Measurements from ENCODE around the gene PABPC1L2B.
"Not testable (repeated sequence)": the region's sequence is repeated elsewhere in the genome, so short reads cannot be mapped to it uniquely, and the experiment has no call there.

Gene PABPC1L2B

DNA sequence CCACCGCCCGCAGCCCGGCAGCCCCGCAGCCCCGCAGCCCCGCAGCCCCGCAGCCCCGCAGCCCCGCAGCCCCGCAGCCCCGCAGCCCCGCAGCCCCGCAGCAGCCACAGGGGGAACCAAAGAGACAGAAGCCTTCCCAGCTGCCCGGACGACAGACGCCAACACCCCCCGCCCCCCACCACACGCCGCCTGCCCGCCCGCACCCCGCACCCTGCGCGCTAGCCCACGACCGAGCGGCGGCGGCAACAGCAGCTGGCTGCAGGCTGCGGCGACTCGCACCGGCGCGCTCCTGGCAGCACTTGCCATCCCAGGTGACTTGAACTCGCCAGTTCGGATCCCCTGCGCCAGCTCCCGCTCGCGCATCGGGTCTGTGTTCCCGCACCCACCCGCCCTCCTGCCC lies at the start of gene PABPC1L2B:
PABPC1L2B (plus strand) TSS at position 207 of the 400 bp plus-strand sequence. CDS start 704 bp downstream, outside the sequence.
- DNase-seq, result not testable (repeated sequence)

- DNase-seq, result not testable (repeated sequence)
Observed at GRCh38 chrX:72959971-72960370, 42.8 kb upstream of the PABPC1L2B start.

DNA sequence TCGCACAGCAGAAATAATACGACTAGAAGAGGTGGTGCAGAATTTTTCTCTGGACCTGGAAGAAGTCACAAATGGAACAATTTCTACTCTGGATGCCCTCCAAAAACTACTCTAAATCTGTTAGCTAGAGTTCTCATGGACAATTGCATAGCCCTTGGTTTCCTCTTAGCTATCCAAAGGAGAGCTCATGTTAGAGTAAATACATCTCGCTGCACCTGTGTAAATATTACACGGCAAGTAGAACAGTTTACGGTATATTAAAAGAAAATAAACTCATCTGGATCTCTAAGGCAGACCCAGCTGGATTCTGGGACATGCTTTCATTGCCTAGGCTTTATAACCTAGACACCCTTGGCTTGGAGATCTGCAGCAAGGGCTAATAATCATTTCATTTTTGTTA lies 30.9 kb upstream of the PABPC1L2B start:
- DNase-seq, result not testable (repeated sequence)

DNA sequence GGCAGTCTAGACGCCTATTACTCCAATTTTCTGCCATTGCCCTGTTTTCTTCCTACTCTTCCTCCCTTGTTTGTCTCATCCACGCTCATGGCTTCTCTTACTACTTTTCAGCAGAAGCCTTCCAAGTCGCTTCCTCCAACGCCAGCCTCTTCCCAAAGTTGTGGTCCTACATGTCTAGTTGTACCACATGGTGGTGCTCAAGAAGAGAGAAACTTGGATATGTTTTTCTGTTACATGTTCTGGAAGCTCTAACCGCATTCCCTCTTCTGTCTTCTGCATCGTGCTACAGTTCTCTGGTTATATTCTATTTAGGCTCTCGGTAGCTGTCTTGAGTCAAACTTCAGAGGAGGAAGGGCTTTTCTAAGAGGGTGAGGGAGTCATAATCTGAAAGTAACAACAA lies 27.9 kb upstream of the PABPC1L2B start:
- not testable (repeated sequence) for DNase-seq

GRCh38 chrX:72980894-72981469 lies 21.8 kb upstream of the PABPC1L2B start:
- not testable (repeated sequence) for DNase-seq

- not testable (repeated sequence) for DNase-seq
Observed at GRCh38 chrX:73004032-73004431, 1.3 kb downstream of the PABPC1L2B start.

- DNase-seq, result no peak
Observed at GRCh38 chrX:73021361-73022092, 18.8 kb downstream of the PABPC1L2B start.

- not testable (repeated sequence) for DNase-seq
Observed at GRCh38 chrX:73022093-73022445, 19.3 kb downstream of the PABPC1L2B start.

DNA sequence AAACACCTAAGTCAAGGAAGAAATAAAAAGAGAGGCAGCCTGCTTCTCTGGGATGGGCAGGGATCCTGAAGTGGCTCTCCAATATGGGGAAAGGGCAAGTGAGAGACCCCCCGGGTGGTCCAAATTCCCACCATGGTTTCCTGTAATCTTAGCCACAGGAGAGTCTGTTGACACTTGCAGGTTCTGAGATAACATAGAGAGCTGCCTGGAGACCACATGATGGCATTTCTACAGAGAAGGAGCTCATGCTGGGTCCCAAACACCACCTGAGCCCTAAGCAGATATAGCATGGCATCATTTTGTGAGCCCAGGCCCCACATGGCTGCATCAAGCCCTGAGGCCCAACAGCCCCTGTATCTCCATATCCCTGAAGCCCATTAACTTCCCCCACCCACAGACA lies 26.1 kb downstream of the PABPC1L2B start:
- DNase-seq, result no peak

Measured in stimulated activated CD8-positive, alpha-beta memory T cell treated with anti-CD3 and anti-CD28 coated beads, Interleukin-4, amount 100 ng/mL, for 48 hours (primary cell).